Natural killer cell (primary cell): Measurements from ENCODE around the gene BRSK1. TPM values are rescaled to one million over a fixed set of nuclear protein-coding genes. Genes with fewer than 3 reads are reported as not detected.

Source experiments
- ATAC-seq, 3 donors: fragments of 150-1000 bp in 2 of 3; fragments of 200-7000 bp in 1 of 3; cut with Tn5 transposase; 1 replicate in 1 of 3; 2 replicates in 2 of 3; pipeline ENCODE4 v1.10.0; 2021; ENCODE audit warnings: mild to moderate bottlenecking in 2 of 3, moderate library complexity in 2 of 3
- DNase-seq, 2 donors: peaks; one replicate each; pipeline versions ENCODE4 v3.0.0 to v3.0.0-alpha.2; 2013 to 2021; ENCODE audit warnings: mixed read lengths in 1 of 2
- H3K27ac ChIP-seq: one replicate; pipeline ENCODE4 v1.5.1; 2013; ENCODE audit warnings: mild to moderate bottlenecking, low read length
- H3K27me3 ChIP-seq: one replicate; pipeline ENCODE4 v1.6.1; 2013; ENCODE audit warnings: low read length; ENCODE audit not compliant: control insufficient read depth, insufficient read depth
- H3K36me3 ChIP-seq: one replicate; pipeline ENCODE4 v1.6.1; 2013; ENCODE audit warnings: low read length; ENCODE audit not compliant: control insufficient read depth, insufficient read depth
- H3K4me1 ChIP-seq: one replicate; pipeline ENCODE4 v1.6.1; 2013; ENCODE audit warnings: low read length; ENCODE audit not compliant: control insufficient read depth, insufficient read depth
- H3K4me3 ChIP-seq: one replicate; pipeline ENCODE4 v1.5.1; 2013; ENCODE audit warnings: low read length
- H3K9me3 ChIP-seq: one replicate; pipeline ENCODE4 v1.6.1; 2013; ENCODE audit warnings: low read length; ENCODE audit not compliant: control insufficient read depth, insufficient read depth
- H3K27ac Mint-ChIP-seq, 2 donors: one replicate each; pipeline ENCODE4 v1.8.0; 2022; ENCODE audit warnings: mild to moderate bottlenecking in 2 of 2, mixed read lengths in 2 of 2, moderate library complexity in 1 of 2
- H3K27me3 Mint-ChIP-seq, 2 donors: one replicate each; pipeline ENCODE4 v1.8.0; 2022; ENCODE audit warnings: low read depth in 2 of 2, mixed read lengths in 2 of 2
- H3K36me3 Mint-ChIP-seq: one replicate; pipeline ENCODE4 v1.8.0; 2022; ENCODE audit warnings: mixed read lengths
- H3K4me1 Mint-ChIP-seq, 2 donors: one replicate each; pipeline ENCODE4 v1.8.0; 2022; ENCODE audit warnings: mixed read lengths in 2 of 2
- H3K4me3 Mint-ChIP-seq: one replicate; pipeline ENCODE4 v1.8.0; 2022; ENCODE audit warnings: mild to moderate bottlenecking, moderate library complexity, mixed read lengths
- H3K9me3 Mint-ChIP-seq, 2 donors: one replicate each; pipeline ENCODE4 v1.8.0; 2022; ENCODE audit warnings: mixed read lengths in 2 of 2
- WGBS: methylation state at CpG from one replicate; pipeline ENCODE4 v1.1.7; 2013; ENCODE audit warnings: missing lambda C conversion rate; ENCODE audit not compliant: insufficient coverage; 5-methylcytosine and 5-hydroxymethylcytosine counted together
- intact Hi-C: fragments of 100-400 bp; cut with micrococcal nuclease; formaldehyde crosslinking; loops from one replicate; pipeline ENCODE4 v1.14.2; 2022
- total RNA-seq, 4 donors: library from RNA; stranded (reverse); fragments of 120-200 nt in 1 of 4; gene quantifications; one replicate each; pipeline versions ENCODE4 v1.2.3 to v1.2.4, GENCODE V29; 2013 to 2022
- TF ChIP-seq, protein P1 (sequence below): fragments of 200-600 bp; IDR thresholded peaks from one replicate; pipeline ENCODE4 v1.8.0; 2022; ENCODE audit warnings: antibody characterized with exemption

The BRSK1 gene
- total RNA-seq, 3 donors from 2014 or later (not counting 1 experiment from before 2014, with no cell fraction given) = 6.0 to 9.8 (median 6.5) TPM

DNA sequence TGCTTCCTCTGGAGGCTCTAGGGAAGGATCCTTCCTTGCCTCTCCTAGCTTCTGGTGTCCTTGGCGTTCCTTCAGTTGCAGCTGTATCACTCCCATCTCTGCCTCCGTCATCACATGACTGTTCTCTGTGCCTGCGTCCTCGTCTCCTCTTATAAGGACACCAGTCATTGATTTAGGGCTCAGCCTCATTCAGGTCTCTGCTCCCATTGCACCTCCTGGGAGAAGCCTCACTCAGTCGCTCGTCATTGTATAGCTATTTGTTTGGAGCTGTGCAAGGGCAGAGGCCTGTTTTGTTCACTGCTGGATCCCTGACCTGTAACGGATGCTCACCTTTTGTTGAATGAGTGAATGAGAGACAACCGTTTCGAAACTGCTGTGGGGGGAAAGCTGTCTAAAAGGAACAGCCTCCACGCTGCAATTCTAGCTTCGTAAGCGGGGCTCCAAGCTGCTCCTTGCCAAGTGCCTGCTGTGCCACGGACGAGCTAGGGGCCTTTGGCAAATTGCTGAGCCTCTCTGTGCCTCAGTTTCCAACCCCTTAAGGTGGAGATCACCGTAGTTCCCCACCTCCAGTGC lies 17.2 kb downstream of the BRSK1 start:
- Mint-ChIP-seq H3K27ac (peak overlapping the region in 1 of 2 donors; percentile 92), H3K4me3 (no peak overlapping the region), H3K4me1 (peaks cover 0 to 13% of the 10 kb centered on the region in 2 donors), H3K9me3 (no peaks in the 10 kb centered on the region), H3K27me3 (no peaks in the 10 kb centered on the region), H3K36me3 (no peaks in the 10 kb centered on the region)
- Histone ChIP-seq H3K27ac (no peak overlapping the region), H3K9me3 (no peaks in the 10 kb centered on the region), H3K4me1 (peaks cover 15% of the 10 kb centered on the region), H3K36me3 (no peaks in the 10 kb centered on the region), H3K4me3 (no peak overlapping the region), H3K27me3 (no peaks in the 10 kb centered on the region)
- intact Hi-C loops = loop anchor here (2.0 kb wide), 2 partner anchors 38 to 84 kb away; partner anchors contain the start of genes KMT5C, RPL28 and TMEM238
- WGBS = 91% methylated on average over 15 of the region's 15 CpGs
- ATAC-seq (no peak), DNase-seq (no peak)
- TF ChIP-seq, protein P1, sequence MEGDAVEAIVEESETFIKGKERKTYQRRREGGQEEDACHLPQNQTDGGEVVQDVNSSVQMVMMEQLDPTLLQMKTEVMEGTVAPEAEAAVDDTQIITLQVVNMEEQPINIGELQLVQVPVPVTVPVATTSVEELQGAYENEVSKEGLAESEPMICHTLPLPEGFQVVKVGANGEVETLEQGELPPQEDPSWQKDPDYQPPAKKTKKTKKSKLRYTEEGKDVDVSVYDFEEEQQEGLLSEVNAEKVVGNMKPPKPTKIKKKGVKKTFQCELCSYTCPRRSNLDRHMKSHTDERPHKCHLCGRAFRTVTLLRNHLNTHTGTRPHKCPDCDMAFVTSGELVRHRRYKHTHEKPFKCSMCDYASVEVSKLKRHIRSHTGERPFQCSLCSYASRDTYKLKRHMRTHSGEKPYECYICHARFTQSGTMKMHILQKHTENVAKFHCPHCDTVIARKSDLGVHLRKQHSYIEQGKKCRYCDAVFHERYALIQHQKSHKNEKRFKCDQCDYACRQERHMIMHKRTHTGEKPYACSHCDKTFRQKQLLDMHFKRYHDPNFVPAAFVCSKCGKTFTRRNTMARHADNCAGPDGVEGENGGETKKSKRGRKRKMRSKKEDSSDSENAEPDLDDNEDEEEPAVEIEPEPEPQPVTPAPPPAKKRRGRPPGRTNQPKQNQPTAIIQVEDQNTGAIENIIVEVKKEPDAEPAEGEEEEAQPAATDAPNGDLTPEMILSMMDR = no peak

DNA sequence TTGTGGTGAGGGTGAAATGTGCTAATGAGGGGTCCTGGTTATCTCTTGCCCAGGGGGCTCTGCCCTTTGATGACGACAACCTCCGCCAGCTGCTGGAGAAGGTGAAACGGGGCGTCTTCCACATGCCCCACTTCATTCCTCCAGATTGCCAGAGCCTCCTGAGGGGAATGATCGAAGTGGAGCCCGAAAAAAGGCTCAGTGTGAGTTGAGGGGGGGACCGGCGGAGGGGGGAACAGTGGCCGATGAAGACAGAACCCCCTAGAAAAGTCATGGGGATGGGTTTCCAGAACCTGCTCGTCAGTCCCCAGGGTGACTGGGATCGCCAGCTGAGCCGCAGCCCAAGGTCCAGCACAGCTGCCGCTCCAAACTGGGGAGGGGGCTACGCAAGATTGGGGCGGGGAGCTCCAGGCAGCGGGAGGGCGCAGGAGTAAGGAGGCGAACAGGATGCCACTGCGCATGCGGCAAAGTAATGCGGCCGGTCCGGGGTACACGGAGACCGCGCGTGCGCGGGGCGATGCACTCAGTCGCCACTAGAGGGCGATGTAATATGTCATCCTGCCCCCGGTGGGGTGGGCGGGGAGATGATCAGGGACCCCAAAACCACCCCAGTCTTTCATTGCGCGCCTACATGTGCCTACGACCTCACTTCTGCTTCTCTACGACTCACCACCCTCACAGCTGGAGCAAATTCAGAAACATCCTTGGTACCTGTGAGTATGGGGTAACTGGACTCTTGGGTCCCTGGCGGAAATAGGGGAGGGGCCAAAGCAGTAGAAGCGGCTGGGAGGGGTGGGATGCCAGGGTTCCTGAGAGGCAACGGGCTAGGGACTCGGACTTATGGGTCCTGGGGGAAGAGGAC lies 17.9 kb downstream of the BRSK1 start:
- Mint-ChIP-seq H3K27ac (peak overlapping the region; percentile 75 to 92), H3K9me3 (no peaks in the 10 kb centered on the region), H3K27me3 (no peaks in the 10 kb centered on the region), H3K4me3 (peak overlapping the region; percentile 84), H3K4me1 (peaks cover 0 to 13% of the 10 kb centered on the region in 2 donors), H3K36me3 (no peaks in the 10 kb centered on the region)
- H3K4me3 ChIP-seq = peak overlapping the region; percentile 35
- 11% methylated on average over 41 of the region's 42 CpGs for WGBS
- intact Hi-C loops = loop anchor here (1.0 to 2.0 kb wide), 3 partner anchors 37 to 117 kb away; partner anchors contain the start of genes KMT5C, RPL28 and TMEM238
- TF ChIP-seq, protein P1 = peak; percentile 90
- no peaks in the 10 kb centered on the region for H3K36me3 ChIP-seq
- DNase-seq = peak; percentile 96
- peaks cover 15% of the 10 kb centered on the region for H3K4me1 ChIP-seq
- H3K9me3 ChIP-seq = no peaks in the 10 kb centered on the region
- H3K27me3 ChIP-seq = no peaks in the 10 kb centered on the region
- peak overlapping the region; percentile 46 for H3K27ac ChIP-seq
- ATAC-seq = peak; percentile 93 to 95 (median 94)

DNA sequence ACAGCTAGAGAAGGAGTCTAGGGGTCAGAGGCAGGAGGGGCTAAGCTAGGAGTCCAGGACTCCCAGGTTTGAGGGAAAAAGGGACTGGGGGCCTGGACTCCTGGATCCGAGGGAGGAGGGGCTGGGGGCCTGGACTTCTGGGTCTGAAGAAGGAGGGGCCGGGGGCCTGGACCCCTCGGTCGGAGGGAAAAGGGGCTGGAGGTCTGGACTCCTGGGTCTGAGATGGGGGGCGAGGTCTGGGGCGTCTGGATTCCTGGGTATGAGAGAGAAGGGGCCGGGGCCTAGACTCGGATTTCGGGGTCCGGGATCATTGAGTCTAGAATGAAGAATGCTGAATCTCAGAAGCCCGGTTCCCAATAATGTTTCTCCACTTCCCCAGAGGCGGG lies 18.5 kb downstream of the BRSK1 start:
- Mint-ChIP-seq H3K27ac (peak overlapping the region; percentile 75 to 92), H3K4me1 (peaks cover 0 to 13% of the 10 kb centered on the region in 2 donors), H3K9me3 (no peaks in the 10 kb centered on the region), H3K27me3 (no peaks in the 10 kb centered on the region), H3K4me3 (peak overlapping the region; percentile 84), H3K36me3 (no peaks in the 10 kb centered on the region)
- no peaks in the 10 kb centered on the region for H3K27me3 ChIP-seq
- WGBS = 72% methylated on average over 12 of the region's 12 CpGs
- TF ChIP-seq, protein P1 = no peak
- DNase-seq (no peak), ATAC-seq (no peak)
- peak overlapping the region; percentile 46 for H3K27ac ChIP-seq
- intact Hi-C loops = loop anchor here (1.0 kb wide), 1 partner anchor 116 kb away; no protein-coding TSS in a partner anchor
- peaks cover 15% of the 10 kb centered on the region for H3K4me1 ChIP-seq
- H3K36me3 ChIP-seq = no peaks in the 10 kb centered on the region
- H3K4me3 ChIP-seq = peak overlapping the region; percentile 35
- no peaks in the 10 kb centered on the region for H3K9me3 ChIP-seq
